ELR (cell line): ENCODE measurements around the gene VSIG4.

Experiments
- DNase-seq: peaks from one replicate; pipeline ENCODE4 v3.0.0-alpha.2; 2015; ENCODE audit warnings: low read depth

VSIG4 gene

DNA sequence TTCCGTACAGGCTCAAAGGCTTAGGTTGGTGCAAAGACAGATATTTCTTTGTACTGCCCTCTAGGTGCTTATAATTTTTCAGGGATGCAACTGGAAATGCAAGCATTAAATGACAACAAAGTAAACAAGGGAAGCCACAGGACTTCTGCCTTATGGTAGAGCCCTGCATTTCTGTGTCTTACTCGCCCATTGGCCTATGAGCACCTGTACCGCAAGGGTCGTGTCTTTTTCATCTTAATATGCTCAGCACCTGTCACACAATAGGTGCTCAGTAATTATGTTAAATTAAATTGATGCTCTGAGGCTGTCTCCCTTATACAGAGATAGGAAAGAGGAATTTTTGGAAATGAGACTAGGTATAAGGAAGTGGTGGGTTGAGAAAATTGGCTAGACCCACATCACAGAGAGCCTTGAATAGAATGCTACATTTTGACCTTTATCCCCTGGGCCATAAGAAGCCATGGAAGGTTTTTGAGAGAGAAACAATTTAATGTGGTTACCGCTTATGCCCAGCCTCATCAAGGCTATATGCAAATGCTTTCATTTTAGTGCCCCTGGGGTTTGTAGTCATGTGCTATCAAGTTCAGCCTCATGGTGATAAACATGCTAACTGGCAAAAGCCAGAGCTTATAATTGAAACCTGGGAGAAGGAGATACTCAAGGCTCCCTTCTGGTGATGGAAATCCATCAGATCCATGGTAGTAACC lies 16.3 kb downstream of the VSIG4 start:
- DNase-seq, result no peak

- no peak for DNase-seq
Measured at GRCh38 chrX:66022632-66023384, 17.1 kb downstream of the VSIG4 start.

- DNase-seq, result no peak
Measured at GRCh38 chrX:66021765-66022631, 17.9 kb downstream of the VSIG4 start.

GRCh38 chrX:66021401-66021764 lies 18.5 kb downstream of the VSIG4 start:
- no peak for DNase-seq

- no peak for DNase-seq
Measured at GRCh38 chrX:66020631-66021334, 19.1 kb downstream of the VSIG4 start.

- DNase-seq, result no peak
Measured at GRCh38 chrX:66019974-66020373, 19.9 kb downstream of the VSIG4 start.

- no peak for DNase-seq
Measured at GRCh38 chrX:66019310-66019652, 20.6 kb downstream of the VSIG4 start.

GRCh38 chrX:66018585-66019309 lies 21.1 kb downstream of the VSIG4 start:
- DNase-seq, result no peak

GRCh38 chrX:66017659-66018170 lies 22.2 kb downstream of the VSIG4 start:
- DNase-seq, result no peak

DNA sequence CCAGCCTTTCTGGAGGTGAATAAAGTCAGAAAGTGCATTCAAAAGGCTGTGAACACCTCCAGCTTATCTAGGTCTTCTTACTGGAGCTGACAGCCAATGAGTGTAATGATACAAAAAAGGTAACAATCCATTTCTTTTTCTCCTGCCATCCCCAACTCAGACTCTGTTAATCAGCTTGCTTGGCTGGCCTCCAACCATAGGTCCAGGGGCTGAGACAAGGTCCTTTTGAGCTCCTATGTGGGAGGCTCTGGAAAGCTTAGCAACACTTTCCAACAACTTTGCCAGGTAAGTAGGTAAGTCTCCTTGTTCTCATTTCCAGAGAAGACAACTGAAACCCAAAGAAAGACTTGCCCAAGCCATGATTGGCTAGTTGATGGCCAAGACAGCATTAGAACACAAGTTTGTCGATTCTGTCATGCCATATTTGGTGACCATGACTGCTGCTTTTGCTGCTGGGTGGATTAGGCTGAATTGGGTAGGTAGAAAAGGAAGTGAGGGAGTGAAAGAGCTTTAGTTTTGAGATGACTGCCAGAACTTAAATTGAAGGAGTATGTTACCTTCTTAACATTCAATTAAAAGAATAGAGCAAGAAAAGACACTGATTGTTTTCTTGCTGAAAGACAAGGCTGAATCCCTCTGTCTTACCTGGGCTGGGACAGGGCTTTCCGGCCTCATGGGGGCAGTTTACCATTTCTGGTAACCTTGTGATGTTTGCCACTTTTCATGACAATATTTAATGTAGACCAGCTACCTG lies 22.8 kb downstream of the VSIG4 start:
- no peak for DNase-seq

DNA sequence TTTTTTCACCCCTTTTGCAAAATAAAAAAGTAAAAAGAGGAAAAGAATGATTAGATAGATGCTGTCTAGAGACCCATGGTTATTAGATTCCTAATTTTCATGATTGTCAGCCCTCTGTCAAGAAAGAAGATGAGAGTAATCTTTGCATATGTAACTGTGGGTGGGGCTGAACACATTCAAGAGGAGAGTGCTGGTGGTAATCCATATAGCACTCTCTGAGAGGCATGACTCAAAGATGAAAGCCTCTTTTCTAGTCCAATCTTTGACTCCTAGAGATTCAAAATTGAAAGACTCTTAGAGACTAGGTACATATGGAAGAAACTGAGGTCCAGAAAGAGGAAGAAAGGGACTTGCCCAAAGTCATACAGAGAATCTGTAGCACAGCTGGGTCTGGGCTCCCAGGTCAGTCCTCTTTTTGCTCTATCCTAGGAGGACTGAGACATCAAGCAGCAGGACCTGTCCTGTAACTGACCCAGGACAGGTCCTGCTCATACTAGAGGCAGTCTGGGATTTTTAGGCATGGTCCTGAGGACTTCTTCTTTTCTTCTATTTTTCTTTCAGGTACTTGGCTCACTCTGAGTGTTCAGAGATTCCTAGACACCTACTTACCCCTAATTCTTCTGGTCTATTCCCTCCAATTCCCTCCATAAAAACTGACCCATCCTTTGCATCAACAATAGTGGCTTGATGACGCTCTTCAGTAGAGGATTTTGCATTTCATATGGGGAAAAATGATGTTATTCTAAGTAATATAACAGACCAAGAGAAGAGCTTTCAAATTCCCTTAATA lies 23.8 kb downstream of the VSIG4 start:
- DNase-seq, result no peak

- DNase-seq, result no peak
Measured at GRCh38 chrX:66015152-66015831, 24.6 kb downstream of the VSIG4 start.

GRCh38 chrX:66014556-66014955 lies 25.3 kb downstream of the VSIG4 start:
- no peak for DNase-seq

- no peak for DNase-seq
Measured at GRCh38 chrX:66014084-66014483, 25.8 kb downstream of the VSIG4 start.

DNA sequence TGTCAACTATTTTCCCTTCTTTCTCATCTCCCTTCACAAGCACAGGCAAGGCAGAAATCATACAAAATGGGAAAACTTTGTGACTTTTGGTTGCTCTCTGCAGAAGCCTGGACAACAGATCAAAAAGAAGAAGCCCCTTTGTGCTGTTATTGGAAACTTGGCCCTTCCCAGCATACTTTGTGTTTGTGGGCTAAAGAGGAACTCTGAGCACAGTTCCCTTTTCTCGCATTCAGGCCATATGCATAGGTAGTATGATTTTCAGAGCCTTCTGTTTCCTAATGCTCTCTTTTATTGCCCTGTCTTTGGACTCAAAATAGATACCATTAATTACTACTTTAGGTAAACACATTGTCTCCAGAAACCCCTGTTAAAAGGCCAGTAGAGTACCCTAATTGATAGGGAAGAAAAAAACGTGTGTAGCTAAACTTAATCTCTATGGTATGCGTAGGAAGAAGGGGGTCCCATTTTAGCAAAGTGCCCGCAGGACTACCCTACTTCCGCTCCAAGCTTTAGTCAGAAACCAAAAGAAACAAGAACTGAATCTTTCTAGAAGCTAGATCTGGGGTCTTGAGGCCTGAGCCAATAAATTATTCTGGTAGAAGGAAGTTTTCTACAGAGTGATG lies 26.6 kb downstream of the VSIG4 start:
- no peak for DNase-seq

DNA sequence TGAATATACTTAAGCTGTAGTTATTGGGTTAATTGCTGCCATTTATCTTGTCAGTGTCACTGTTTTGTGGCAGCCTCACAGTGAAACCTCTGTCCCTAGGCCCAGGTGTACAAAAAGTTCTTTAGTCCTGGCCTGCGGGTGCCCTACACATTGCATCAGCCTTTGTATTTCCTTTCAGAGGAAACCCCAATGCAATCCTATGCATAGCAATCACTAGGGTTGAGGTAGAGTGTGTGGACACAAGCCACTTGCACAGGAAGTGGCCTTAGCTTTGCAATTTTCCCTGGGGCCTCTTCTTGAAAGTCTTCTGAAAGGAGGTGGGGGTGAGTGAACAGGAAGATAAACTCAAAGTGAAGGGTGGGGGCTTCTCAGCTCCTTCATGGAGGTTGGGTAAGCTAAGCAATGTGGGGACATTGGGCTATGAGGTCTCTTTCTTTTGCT lies 27.8 kb downstream of the VSIG4 start:
- DNase-seq, result no peak

DNA sequence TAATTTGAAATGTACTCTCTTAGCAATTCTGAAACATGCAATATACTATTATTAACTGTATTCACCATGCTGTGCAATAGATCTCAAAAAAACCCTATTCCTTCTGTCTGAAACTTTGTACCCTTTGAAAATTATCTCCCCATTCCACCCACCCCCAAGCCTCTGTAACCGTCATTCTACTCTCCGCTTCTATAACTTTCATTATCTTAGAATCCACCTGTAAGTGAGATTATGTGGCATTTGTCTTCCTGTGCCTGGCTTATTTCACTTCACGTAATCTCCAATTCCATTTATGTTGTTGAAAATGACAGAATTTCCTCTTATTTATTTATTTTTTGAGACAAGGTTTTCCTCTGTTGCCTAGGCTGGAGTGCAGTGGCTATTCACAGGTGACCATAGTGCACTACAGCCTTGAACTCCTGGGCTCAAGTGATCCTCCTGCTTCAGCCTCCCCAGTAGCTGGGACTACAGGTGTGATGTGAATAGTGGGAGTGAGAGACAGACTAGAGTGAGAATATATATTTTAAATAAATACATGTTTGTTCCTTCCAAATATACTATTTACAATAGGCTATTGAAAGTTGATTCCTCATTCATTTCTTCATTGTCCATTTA lies 30.5 kb downstream of the VSIG4 start:
- DNase-seq, result no peak

DNA sequence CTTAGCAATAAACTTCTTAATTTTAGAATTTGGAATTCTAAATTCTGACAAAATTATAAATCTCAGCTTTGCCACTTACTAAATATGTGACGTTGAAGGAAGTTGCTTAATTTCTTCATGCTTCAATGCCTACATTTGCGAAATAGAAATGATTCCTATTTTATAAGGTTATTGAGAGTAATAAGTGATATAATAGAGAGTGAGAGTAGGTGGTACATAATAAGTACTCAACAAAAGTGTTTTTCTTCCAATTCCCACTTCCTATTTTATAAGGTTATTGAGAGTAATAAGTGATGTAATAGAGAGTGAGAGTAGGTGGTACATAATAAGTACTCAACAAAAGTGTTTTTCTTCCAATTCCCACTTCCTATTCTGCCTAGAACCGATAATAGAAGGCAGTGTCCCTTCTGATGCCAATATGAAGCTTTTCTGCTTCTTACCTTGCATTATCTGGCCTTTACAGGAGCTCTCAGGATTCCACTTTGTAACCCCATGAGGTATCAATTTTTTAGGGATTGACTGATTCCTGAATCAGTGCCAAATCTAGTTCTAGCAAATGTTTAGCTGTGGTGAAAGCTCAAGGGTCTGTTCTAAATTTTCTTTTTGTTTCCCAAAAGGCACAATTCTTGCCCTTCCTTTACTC lies 31.4 kb downstream of the VSIG4 start:
- DNase-seq, result no peak
